Pancreas (tissue), 10 donors: Measurements from ENCODE around the gene PTPN11. TPM values are rescaled to one million over a fixed set of nuclear protein-coding genes. Genes with fewer than 3 reads are reported as not detected.

ENCODE experiments used
- ATAC-seq, 4 donors: fragments of 200-7000 bp; cut with Tn5 transposase; one replicate each; pipeline versions ENCODE4 v1.8.0 to v1.9.1; 2020; ENCODE audit warnings: mild to moderate bottlenecking in 4 of 4, moderate library complexity in 4 of 4
- DNase-seq, 6 donors: peaks; one replicate each; pipeline ENCODE4 v3.0.0-alpha.2; 2020
- FAIRE-seq: peaks from 2 replicates; lab custom pipeline; 2012; peaks lifted over from hg19 to GRCh38; lab: Jason Lieb, UNC
- H3K27ac ChIP-seq, 4 donors: fragments of 200-600 bp; sonication (generic); 1 replicate in 3 of 4; 2 replicates in 1 of 4; pipeline versions ENCODE4 v1.5.0 to v1.8.0; 2020
- H3K27me3 ChIP-seq, 4 donors: fragments of 200-600 bp; one replicate each; pipeline ENCODE4 v1.8.0; 2021
- H3K36me3 ChIP-seq, 3 donors: fragments of 200-600 bp; sonication (generic) in 1 of 3; one replicate each; pipeline versions ENCODE4 v1.5.0 to v1.8.0; 2020 to 2021
- H3K4me1 ChIP-seq, 3 donors: fragments of 200-600 bp; one replicate each; pipeline ENCODE4 v1.8.0; 2021
- H3K4me3 ChIP-seq, 4 donors: fragments of 200-600 bp; sonication (generic) in 2 of 4; one replicate each; pipeline versions ENCODE4 v1.5.0 to v1.8.0; 2020 to 2021
- H3K9me3 ChIP-seq, 4 donors: fragments of 200-600 bp; one replicate each; pipeline ENCODE4 v1.8.0; 2021
- CTCF ChIP-seq, 4 donors: fragments of 200-600 bp; sonication (generic) in 3 of 4; IDR thresholded peaks; one replicate each; pipeline versions ENCODE4 v1.5.0 to v1.8.0; 2021; ENCODE audit warnings: antibody characterized with exemption in 4 of 4
- WGBS, 2 donors: extraction: QIAGEN DNeasy Blood & Tissue Kit; methylation state at CpG; one replicate each; pipeline ENCODE4 v1.1.7; 2013; 5-methylcytosine and 5-hydroxymethylcytosine counted together
- intact Hi-C, 3 donors: fragments of 100-400 bp; cut with DNase I; formaldehyde crosslinking; loops; one replicate each; pipeline versions ENCODE4 v1.11.1 to v1.14.2; 2022
- polyA plus RNA-seq, 2 donors: library from polyadenylated mRNA; stranded (reverse); fragments of 200-250 nt; gene quantifications; one replicate each; pipeline ENCODE4 v1.2.3, GENCODE V29; 2013
- total RNA-seq, 6 donors: library from RNA; stranded (reverse); fragmentation: NEBNext Ultra II Directional in 4 of 6; extraction: Animal tissue kit (Norgen Biotek cat#: 25700) in 4 of 6; gene quantifications; one replicate each; pipeline versions ENCODE4 v1.2.1 to v1.2.4, GENCODE V29; 2021 to 2023
- donor health status: healthy with polysubstance abuse.
- donor health status: DM: no; HTN: no; CAD: no; lungs with moderate emphysema.
- donor health status: DM: no; HTN: no; CAD: no.
- donor health status: control.
- donor health status: control.
- donor health status: Bipolar disorder and iron deficiency.
- donor health status: DM: yes; HTN: yes; CAD: no.
- donor health status: DM: no; HTN: no; CAD: no.
- donor health status: DM: no; HTN: no; CAD: no.
- donor health status: DM: yes; HTN: yes; CAD: no.

The PTPN11 gene
- total and polyA plus RNA-seq, 8 donors, result 12.4 to 51.1 (median 32.7) TPM

GRCh38 chr12:112555621-112556233 is 137.0 kb downstream of the PTPN11 start:
- H3K9me3 ChIP-seq, result no peaks in the 10 kb centered on the region
- no peak overlapping the region for H3K4me3 ChIP-seq
- WGBS, 2 donors, result 56 to 63% methylated on average over 9 of the region's 9 CpGs
- FAIRE-seq, result no peak
- DNase-seq, result no peak
- no peaks in the 10 kb centered on the region for H3K36me3 ChIP-seq
- no peaks in the 10 kb centered on the region for H3K27me3 ChIP-seq
- no peak for ATAC-seq
- intact Hi-C loops, result no loop called here
- TF ChIP-seq CTCF (IDR thresholded peaks at IDR 0.05), result no peak
- no peaks in the 10 kb centered on the region for H3K4me1 ChIP-seq
- H3K27ac ChIP-seq, result no peak overlapping the region

- no peak overlapping the region for H3K4me3 ChIP-seq
- intact Hi-C loops, result no loop called here
- TF ChIP-seq CTCF (IDR thresholded peaks at IDR 0.05), result no peak
- no peak overlapping the region for H3K27ac ChIP-seq
- no peaks in the 10 kb centered on the region for H3K4me1 ChIP-seq
- 38 to 44% methylated on average over 7 of the region's 7 CpGs for WGBS, 2 donors
- DNase-seq (no peak), FAIRE-seq (no peak), ATAC-seq (no peak)
- H3K36me3 ChIP-seq, result no peaks in the 10 kb centered on the region
- no peaks in the 10 kb centered on the region for H3K9me3 ChIP-seq
- H3K27me3 ChIP-seq, result no peaks in the 10 kb centered on the region
Measured at GRCh38 chr12:112557951-112558630, 139.3 kb downstream of the PTPN11 start.

Other genes starting within 250 kb of the PTPN11 start
- 10 to 100 TPM; 17.9 to 36.1 (median 23.7) TPM for gene HECTD4, start 36.5 kb upstream of the PTPN11 start, total RNA-seq
- gene HECTD4, start 36.5 kb upstream of the PTPN11 start, polyA plus RNA-seq, result 10 to 100 TPM; 37.2 to 38.4 TPM
- gene RPL6, start 9.3 kb upstream of the PTPN11 start, total RNA-seq, result 1,000 to 10,000 TPM in 3 of 6 donors, 100 to 1,000 TPM in 3; 590 to 1,140 (median 969) TPM
- 1,000 to 10,000 TPM; 1,305 to 1,871 TPM for gene RPL6, start 9.3 kb upstream of the PTPN11 start, polyA plus RNA-seq